Skeletal muscle satellite cell (primary cell): ENCODE measurements around the gene ARL11.
"Not testable (repeated sequence)": the region's sequence is repeated elsewhere in the genome, so short reads cannot be mapped to it uniquely, and the experiment has no call there.

Source experiments
- H3K27me3 ChIP-seq: 2 replicates; pipeline ENCODE4 v1.7.0; 2013; ENCODE audit warnings: low read length; ENCODE audit not compliant: control insufficient read depth, insufficient read depth
- H3K36me3 ChIP-seq: 2 replicates; pipeline ENCODE4 v1.7.0; 2013; ENCODE audit warnings: mild to moderate bottlenecking, control low read depth, low read length; ENCODE audit not compliant: insufficient read depth
- H3K4me1 ChIP-seq: 2 replicates; pipeline ENCODE4 v1.7.0; 2013; ENCODE audit warnings: low read length; ENCODE audit not compliant: control insufficient read depth, insufficient read depth
- H3K4me2 ChIP-seq: 2 replicates; pipeline ENCODE4 v1.7.0; 2013; ENCODE audit warnings: mild to moderate bottlenecking, low read length
- H3K4me3 ChIP-seq: 2 replicates; pipeline ENCODE4 v1.7.0; 2013; ENCODE audit warnings: low read length
- H3K9ac ChIP-seq: 2 replicates; pipeline ENCODE4 v1.7.0; 2013; ENCODE audit warnings: mild to moderate bottlenecking, low read depth, low read length, moderate library complexity
- H3K9me3 ChIP-seq: replicated peaks from 2 replicates; pipeline ENCODE4 v1.7.0; 2013; ENCODE audit warnings: mild to moderate bottlenecking, control low read depth, low read length

ARL11 gene

DNA sequence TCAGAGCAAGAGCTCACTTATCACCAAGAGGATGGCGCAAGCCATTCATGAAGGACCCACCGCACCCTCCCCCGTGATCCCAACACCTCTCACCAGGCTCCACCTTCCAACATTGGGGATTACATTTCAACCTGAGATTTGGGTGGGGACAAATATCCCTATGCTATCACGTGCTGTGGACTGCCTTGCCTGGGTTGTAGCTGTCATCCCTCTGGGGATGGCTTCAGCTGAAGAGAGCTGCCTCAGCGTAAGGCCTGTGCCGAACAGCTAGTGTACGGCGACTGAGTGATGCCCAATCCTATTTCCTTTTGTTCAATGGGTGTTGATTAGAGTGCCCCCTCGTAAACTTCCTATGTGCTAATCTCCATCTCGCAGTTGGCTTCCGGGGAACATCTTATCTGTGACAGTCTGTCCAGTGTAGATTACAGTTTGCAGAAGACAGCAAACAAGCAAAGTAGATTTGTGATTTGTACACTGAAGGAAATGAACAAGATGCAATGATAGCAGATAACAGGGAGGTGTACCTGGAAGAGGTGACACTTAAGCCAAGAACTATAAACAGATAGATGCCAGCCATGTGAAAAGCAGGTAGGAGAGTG lies 31.2 kb upstream of the ARL11 start:
- H3K9me3 ChIP-seq, result no peaks in the 10 kb centered on the region
- H3K27me3 ChIP-seq, result peaks cover 8% of the 10 kb centered on the region
- no peaks in the 10 kb centered on the region for H3K4me1 ChIP-seq
- no peak overlapping the region for H3K4me2 ChIP-seq
- H3K9ac ChIP-seq, result no peak overlapping the region
- H3K4me3 ChIP-seq, result no peak overlapping the region
- H3K36me3 ChIP-seq, result no peaks in the 10 kb centered on the region

GRCh38 chr13:49602005-49602404 lies 26.3 kb upstream of the ARL11 start:
- Histone ChIP-seq H3K4me3 (no peak overlapping the region), H3K4me2 (no peak overlapping the region), H3K36me3 (no peaks in the 10 kb centered on the region), H3K4me1 (peaks cover 3% of the 10 kb centered on the region), H3K9me3 (no peaks in the 10 kb centered on the region), H3K27me3 (peaks cover 2% of the 10 kb centered on the region), H3K9ac (no peak overlapping the region)

GRCh38 chr13:49602615-49603014 lies 25.7 kb upstream of the ARL11 start:
- not testable (repeated sequence) for H3K36me3 ChIP-seq, H3K9ac ChIP-seq, H3K9me3 ChIP-seq, H3K4me3 ChIP-seq, H3K4me2 ChIP-seq, H3K4me1 ChIP-seq, H3K27me3 ChIP-seq

- no peak overlapping the region for H3K4me2 ChIP-seq
- H3K36me3 ChIP-seq, result no peaks in the 10 kb centered on the region
- H3K27me3 ChIP-seq, result no peaks in the 10 kb centered on the region
- peaks cover 3% of the 10 kb centered on the region for H3K4me1 ChIP-seq
- no peaks in the 10 kb centered on the region for H3K9me3 ChIP-seq
- no peak overlapping the region for H3K4me3 ChIP-seq
- H3K9ac ChIP-seq, result no peak overlapping the region
These were observed 23.7 kb upstream of the ARL11 start for GRCh38 chr13:49604570-49604969.

- H3K4me1 ChIP-seq, result peaks cover 3% of the 10 kb centered on the region
- H3K4me3 ChIP-seq, result peak overlapping the region; percentile 68
- no peaks in the 10 kb centered on the region for H3K27me3 ChIP-seq
- H3K36me3 ChIP-seq, result no peaks in the 10 kb centered on the region
- no peaks in the 10 kb centered on the region for H3K9me3 ChIP-seq
- peak overlapping the region; percentile 66 for H3K9ac ChIP-seq
- H3K4me2 ChIP-seq, result peak overlapping the region; percentile 82
These were observed 21.3 kb upstream of the ARL11 start for GRCh38 chr13:49606747-49607648.

DNA sequence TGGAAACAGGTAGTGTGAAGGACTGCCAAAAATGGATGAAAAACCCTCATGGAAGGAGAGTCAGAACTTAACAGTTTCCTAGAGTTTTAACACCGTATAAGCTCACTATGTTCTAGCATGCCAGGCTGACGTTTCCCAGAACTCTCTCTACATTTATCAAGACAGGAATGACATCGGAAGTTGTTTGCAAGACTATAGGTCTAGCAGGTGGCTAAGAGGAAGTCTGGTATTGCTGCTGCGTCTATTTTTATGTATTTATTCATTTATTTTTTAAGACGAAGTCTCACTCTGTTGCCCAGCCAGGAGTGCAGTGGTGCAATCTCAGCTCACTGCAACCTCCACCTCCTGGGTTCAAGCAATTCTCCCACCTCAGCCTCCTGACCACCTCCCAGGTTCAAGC lies 20.5 kb upstream of the ARL11 start:
- H3K36me3 ChIP-seq, result no peaks in the 10 kb centered on the region
- H3K4me1 ChIP-seq, result peaks cover 3% of the 10 kb centered on the region
- H3K9me3 ChIP-seq, result no peaks in the 10 kb centered on the region
- H3K9ac ChIP-seq, result no peak overlapping the region
- H3K27me3 ChIP-seq, result no peaks in the 10 kb centered on the region
- H3K4me3 ChIP-seq, result no peak overlapping the region
- no peak overlapping the region for H3K4me2 ChIP-seq

GRCh38 chr13:49608651-49609331 lies 19.5 kb upstream of the ARL11 start:
- no peak overlapping the region for H3K4me3 ChIP-seq
- H3K9ac ChIP-seq, result no peak overlapping the region
- H3K9me3 ChIP-seq, result no peaks in the 10 kb centered on the region
- H3K27me3 ChIP-seq, result no peaks in the 10 kb centered on the region
- peaks cover 3% of the 10 kb centered on the region for H3K4me1 ChIP-seq
- no peaks in the 10 kb centered on the region for H3K36me3 ChIP-seq
- H3K4me2 ChIP-seq, result no peak overlapping the region

GRCh38 chr13:49610176-49610575 lies 18.1 kb upstream of the ARL11 start:
- H3K4me1 ChIP-seq, result peaks cover 3% of the 10 kb centered on the region
- no peaks in the 10 kb centered on the region for H3K27me3 ChIP-seq
- H3K36me3 ChIP-seq, result no peaks in the 10 kb centered on the region
- no peak overlapping the region for H3K9ac ChIP-seq
- no peak overlapping the region for H3K4me3 ChIP-seq
- H3K4me2 ChIP-seq, result no peak overlapping the region
- no peaks in the 10 kb centered on the region for H3K9me3 ChIP-seq

GRCh38 chr13:49612042-49612441 lies 16.3 kb upstream of the ARL11 start:
- not testable (repeated sequence) for H3K9me3 ChIP-seq

DNA sequence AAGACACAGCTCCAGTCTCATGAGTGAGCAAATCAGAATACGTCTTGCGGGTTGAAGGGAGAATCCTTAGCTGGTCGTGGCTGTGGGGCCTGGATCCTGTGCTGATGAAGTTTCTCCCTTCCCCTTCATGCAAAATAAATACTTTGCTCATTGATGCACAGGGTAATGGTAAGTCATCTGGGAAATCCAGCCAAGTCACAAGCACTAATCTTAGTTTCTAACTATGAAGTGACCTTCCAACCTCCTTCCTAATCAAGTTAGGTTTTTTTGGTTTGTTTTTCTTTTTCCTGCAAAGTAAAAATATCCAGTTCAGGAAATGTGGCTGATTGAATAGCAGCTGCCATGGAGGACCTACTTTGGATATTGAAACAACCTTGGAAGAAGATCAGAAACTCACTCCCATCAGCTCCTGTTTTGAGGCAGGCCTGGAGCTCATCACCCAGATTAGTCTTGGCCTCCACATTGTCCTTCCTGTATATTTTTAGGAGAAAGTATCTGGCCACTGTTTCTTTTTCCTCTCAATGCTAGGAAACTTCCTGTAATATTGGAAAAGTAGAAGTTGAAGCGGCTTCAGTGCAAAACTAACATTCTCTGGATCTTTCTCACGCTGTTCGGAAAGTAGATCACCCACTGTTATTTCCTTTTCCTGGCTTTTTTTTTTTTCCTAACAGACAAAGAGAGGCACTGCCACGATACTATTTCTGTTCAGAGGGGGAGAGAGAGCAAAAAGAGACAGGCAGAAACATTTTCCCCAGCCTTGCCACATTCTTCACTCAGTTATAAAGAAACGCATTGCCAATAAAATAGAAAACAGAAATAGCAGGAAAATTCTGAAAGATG lies 12.3 kb upstream of the ARL11 start:
- Histone ChIP-seq H3K4me2 (no peak overlapping the region), H3K9ac (no peak overlapping the region), H3K4me1 (no peaks in the 10 kb centered on the region), H3K27me3 (no peaks in the 10 kb centered on the region), H3K4me3 (no peak overlapping the region), H3K36me3 (no peaks in the 10 kb centered on the region), H3K9me3 (no peaks in the 10 kb centered on the region)

More at GRCh38 chr13:49612042-49612441, 16.3 kb upstream of the ARL11 start:
- not testable (repeated sequence) for H3K27me3 ChIP-seq, H3K36me3 ChIP-seq, H3K4me2 ChIP-seq, H3K4me1 ChIP-seq, H3K9ac ChIP-seq, H3K4me3 ChIP-seq

DNA sequence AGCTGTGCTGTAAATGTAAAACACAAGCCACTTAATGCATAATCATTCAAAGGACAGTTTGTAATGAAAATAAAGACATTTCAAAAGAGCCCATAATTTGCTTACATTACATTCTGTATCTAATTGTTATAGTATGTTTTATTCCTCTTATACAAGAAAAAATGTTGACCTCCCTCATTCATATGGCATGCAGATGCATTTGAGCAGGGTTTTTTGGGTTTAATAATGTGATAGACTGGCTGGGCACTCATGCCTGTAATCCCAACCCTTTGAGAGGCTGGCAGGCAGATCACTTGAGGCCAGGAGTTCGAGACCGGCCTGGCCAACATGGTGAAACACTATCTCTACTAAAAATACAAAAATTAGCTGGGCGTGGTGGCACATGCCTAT lies 11.6 kb upstream of the ARL11 start:
- no peaks in the 10 kb centered on the region for H3K4me1 ChIP-seq
- no peak overlapping the region for H3K9ac ChIP-seq
- H3K36me3 ChIP-seq, result no peaks in the 10 kb centered on the region
- no peaks in the 10 kb centered on the region for H3K27me3 ChIP-seq
- no peak overlapping the region for H3K4me2 ChIP-seq
- no peaks in the 10 kb centered on the region for H3K9me3 ChIP-seq
- no peak overlapping the region for H3K4me3 ChIP-seq
